ENCODE results near the gene CYTH3.
A peak's percentile ranks its signal among the peaks of the same experiment; 100 is the strongest.

The CYTH3 gene

DNA sequence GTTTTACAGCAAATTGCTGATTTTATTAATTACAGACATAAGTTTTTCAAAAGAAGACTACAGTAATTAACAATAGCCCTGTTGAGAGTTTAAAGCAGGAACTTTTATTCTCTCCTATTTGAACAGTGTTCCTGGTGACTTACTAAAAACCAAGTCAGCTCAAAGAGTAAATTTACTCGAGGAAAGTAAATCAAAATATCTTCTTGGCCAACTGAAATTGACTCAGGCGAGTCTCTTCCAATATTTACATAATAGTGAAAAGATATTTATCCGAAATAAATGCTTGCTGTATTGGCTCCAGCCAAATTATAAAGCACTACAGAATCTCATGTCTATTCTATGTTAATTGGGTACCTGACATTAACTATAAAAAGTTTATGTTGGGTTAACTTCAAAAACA lies 13.2 kb downstream of the CYTH3 start:
- DNase-seq (ENCODE audit: low read depth, low spot score), result no peak
- no peak overlapping the region for H3K27ac ChIP-seq

DNA sequence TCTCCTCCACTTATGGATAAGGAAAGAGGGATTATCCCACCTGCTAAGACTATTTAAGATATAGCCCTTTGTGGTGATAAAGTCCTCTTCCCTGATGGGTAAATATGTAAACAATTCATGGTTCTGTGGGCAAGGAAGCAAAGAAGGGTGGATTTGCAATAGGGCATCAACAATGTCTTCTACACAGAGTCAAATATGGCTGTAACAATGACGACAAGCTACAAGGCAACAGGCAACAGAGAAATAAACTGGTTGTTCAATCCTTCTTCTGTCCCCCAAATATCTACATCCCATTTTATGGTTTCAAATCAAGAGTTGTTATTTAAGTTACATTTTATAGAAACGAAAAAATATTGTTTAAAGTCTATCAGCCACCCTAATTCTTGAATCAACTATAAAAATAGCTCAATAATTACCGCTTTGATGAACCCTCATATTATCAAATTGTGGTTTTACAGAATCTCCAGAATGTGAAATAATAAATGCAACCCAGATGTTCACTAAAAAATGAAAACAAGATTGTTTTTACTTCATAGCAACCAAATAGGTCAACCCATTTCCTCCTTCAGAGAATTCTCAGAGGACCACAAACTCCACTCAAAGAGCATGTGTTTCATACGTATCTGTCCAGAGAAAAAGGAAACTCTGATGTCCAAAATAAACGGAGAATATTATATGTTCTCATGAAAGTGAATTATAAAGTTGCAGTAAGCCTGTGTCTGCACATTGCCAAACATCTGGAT lies 13.8 kb downstream of the CYTH3 start:
- H3K27ac ChIP-seq, result no peak overlapping the region
- no peak for DNase-seq (ENCODE audit: low read depth, low spot score)

DNA sequence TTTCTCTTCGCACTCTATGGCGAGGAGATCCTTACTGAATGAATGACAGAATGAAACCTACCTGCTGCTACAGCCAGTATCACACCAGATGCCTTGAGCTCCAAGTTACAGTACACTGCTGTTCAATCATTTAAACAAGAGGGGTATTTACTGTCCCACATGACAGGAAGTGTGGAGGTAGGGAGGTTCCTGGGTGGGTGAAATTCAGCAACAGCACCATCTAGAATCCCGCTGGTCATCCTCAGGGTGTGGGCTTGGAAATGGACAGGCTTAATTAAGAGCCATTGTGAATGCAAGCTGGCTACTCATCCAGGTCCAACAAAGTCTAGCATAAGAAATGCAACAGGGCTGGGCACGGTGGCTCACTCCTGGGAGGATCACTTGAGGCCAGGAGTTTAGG lies 14.7 kb downstream of the CYTH3 start:
- no peak overlapping the region for H3K27ac ChIP-seq
- no peak for DNase-seq (ENCODE audit: low read depth, low spot score)

DNA sequence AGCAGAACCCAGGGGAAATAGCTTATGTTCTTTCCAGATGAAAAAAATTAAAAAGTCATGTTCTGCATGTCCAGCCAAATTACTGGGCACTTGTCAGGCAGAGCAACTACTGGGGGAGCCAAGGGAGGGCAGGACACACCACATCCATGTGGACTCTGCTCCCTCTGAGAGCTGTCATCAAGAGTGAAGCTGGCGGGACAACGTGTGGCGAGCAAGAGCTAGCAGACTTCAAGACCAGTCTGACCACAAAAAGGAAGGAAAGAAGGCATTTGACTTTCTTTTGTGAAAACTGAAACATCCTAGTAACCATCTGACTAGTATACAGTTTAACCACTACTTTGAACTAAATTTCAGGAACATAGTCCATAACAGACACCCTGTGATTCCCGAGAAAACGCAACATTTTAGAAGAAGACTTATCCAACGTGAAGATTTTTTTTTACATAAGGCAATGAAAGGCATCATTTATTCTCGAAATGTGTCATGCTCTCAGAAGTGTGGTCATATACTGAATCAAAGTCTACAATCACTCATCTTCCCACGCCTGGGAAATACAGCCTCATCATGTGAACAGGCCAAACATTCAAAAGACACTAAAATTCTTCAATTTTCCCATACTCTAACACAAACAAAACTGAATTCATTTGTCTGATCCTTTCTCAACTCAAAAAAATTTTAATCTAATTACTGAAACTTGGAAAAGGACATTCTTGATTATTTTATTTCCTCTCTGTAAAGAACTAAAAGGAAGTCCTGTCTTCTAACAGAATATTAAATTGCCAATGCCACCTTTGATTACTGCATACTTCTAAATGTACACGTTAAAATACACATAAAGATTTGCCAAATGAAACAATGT lies 15.5 kb downstream of the CYTH3 start:
- no peak overlapping the region for H3K27ac ChIP-seq
- DNase-seq (ENCODE audit: low read depth, low spot score), result no peak

DNA sequence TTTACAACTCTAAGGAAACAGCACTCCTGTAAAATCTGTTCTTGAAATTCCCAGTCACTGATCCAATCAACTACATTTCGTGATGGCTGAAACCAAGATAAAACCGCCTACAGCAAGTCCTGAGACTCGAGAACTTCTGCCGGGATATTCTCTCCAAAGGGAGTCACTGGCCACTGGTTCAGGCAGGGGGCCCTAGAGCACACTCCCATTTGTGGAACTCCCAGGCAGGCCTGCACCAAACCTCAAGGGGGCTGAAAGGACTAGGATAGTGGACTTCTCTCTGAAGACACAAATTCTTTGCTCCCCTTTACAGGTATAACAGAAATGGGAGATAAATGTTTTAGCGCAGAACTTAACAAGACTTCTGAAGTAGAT lies 16.3 kb downstream of the CYTH3 start:
- H3K27ac ChIP-seq, result no peak overlapping the region
- no peak for DNase-seq (ENCODE audit: low read depth, low spot score)

DNA sequence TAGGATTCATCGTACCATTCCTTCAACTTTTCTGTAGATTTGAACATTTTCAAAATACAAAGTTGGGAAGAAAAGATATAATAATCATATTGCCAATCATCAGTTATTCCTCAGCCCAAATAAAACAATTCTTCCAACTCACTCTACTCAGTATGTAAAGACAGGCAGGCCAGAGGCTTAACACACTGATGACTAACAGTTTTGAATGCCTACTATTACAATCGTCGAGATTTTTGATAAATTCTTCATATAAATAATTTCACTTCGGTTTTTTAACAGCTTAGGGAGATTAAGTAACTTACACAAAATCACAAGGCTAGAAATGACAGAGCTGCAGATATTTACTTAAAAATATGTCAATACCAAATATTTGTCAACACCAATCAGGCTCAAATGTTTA lies 17.6 kb downstream of the CYTH3 start:
- H3K27ac ChIP-seq, result no peak overlapping the region
- no peak for DNase-seq (ENCODE audit: low read depth, low spot score)

DNA sequence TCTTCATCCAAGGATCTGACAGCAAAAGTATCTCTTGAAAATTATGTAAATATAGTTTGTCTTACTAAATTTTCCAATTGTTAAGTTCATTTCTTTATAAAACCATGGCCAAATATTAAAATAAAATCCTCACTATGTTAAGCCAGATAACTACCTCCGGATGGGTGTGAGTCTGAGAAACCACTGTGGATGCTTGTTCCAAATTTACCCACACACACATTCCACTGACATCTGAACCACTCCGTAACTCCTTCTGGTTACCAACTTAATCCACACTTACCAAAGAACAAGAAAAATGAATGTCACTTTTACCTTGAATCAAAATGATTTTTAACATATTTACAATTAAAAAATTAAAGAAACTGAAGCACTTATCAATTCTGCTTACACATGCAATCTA lies 19.7 kb downstream of the CYTH3 start:
- peak overlapping the region; percentile 14 for H3K27ac ChIP-seq
- DNase-seq (ENCODE audit: low read depth, low spot score), result no peak

DNA sequence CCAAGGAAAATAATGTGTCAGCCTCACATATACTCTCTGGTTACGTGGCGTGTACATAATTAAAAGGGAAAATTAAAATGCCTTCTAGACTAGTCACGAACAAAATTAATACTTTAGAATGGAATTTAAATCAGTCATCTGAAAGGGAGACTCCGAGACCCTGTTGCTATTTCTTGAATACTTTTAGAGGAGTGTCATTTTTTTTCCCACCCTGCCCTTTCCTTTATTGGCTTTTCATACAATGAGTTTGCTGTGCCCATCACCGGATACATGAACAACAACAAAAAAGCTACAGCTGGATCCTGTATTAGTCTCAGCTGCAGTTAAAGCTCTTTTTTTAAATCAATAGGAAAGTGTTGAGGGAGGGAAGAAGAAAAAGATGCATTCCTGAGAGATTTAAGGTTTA lies 20.1 kb downstream of the CYTH3 start:
- DNase-seq (ENCODE audit: low read depth, low spot score), result no peak
- peak overlapping the region; percentile 14 for H3K27ac ChIP-seq

DNA sequence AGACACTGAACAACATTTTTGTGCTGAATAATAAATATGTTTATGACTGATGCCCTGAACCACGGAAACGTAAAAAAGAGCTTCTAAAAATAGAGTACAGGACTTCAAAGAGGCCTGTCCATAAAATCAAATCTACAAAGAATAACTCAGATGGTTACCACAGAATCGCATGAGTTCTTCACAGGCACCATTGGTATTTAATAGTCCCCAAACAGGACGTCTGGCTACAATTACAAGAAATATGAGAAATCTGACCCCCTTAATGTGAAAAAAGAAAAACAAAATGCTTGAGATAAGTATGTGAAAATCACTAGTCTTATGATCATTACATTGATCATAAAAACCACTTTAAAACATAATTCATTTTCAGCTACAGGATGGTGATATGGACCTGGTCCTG lies 20.8 kb downstream of the CYTH3 start:
- DNase-seq (ENCODE audit: low read depth, low spot score), result no peak

DNA sequence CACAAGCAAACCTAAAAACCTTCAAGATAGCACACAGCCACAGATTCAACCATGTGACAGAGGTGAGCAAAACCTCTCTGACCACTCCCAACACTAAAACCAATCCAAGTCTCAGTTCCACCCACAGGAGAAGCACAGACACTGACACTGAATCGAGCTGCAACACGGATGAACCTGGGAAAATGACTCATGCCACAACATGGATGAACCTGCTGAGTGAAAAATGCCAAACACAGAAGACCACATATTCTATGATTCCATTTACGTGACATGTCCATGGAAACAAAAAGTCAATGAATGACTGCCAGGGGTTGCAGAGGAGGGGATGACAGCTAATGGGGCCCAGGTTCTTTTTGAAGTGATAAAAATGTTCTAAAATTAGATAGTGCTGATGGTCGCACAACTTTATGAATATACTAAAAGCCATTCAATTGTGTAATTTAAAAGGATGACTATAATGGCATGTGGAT lies 22.0 kb downstream of the CYTH3 start:
- DNase-seq (ENCODE audit: low read depth, low spot score), result peak; percentile 70
- peak overlapping the region; percentile 31 for H3K27ac ChIP-seq

More for the DNA sequence above, 20.8 kb downstream of the CYTH3 start:
- H3K27ac ChIP-seq, result peak overlapping the region; percentile 14

DNA sequence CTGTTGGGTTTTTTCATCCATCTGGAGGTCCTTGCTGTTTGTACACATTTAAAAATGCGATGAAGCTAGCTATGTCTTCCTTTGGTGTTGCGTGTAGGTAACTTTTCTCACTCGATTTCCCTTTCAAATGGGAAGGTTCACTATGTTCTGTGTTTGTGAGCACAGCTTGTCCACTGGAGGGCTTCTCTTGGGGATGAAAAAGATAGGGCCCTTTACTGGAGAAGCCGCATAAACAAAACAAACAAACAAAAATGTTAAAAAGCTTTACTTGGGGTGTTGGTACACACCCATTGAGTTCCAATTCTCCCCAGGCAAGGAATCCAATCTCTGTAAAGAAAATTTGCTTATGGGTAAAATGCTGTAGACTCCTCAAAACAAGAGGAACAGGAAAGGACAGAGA lies 23.4 kb downstream of the CYTH3 start:
- no peak overlapping the region for H3K27ac ChIP-seq

DNA sequence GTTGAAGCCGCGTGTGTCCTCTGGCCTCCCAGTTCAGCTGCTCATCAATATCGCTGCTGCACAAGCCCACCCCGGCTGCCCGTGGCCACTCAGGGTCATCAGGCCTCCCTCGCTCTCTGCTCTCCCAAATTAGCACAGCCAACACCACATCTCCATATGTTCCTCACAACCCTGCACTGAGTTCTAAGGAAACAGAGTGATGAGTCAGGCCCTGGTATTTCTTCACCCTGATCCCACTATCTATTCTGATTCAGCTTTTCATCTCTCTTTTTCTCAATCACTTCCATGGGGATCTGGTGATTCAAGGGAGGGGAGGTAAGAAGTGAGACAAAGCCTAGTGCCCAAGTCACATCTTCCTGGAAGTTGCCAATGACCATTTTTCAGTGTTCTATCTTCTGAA lies 23.8 kb downstream of the CYTH3 start:
- no peak for DNase-seq (ENCODE audit: low read depth, low spot score)

More for the DNA sequence above, 23.4 kb downstream of the CYTH3 start:
- DNase-seq (ENCODE audit: low read depth, low spot score), result no peak

DNA sequence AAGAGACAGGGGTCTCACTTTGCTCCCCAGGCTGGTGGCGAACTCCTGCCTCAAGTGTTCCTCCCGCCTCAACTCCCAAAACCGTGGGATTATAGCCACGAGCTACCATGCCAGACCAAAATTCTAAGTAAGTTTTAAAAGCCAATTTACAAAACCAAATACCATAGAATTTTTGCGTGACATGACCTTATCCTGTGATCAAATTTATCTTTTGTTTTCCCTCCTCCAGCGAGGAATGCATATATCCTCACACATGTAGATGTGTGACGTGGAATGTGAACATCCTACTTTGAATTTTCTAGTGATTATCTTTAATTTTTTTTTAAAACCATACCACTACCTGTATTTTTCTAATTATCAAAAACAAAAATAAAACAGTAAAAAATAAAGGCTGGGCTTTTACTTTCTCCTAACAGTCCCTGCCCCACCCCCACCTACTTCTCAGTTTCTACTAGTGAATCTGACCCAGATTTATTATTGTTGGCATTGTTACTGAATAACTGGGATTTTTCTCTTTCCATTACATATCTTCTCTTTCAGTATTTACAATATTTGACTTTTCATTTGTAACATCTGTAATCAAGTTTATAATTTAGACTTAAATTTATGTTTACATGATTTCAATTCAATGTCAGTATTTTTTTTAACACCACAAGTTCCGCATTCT lies 26.0 kb downstream of the CYTH3 start:
- H3K27ac ChIP-seq, result no peak overlapping the region
- no peak for DNase-seq (ENCODE audit: low read depth, low spot score)

More for the DNA sequence above, 23.8 kb downstream of the CYTH3 start:
- no peak overlapping the region for H3K27ac ChIP-seq

DNA sequence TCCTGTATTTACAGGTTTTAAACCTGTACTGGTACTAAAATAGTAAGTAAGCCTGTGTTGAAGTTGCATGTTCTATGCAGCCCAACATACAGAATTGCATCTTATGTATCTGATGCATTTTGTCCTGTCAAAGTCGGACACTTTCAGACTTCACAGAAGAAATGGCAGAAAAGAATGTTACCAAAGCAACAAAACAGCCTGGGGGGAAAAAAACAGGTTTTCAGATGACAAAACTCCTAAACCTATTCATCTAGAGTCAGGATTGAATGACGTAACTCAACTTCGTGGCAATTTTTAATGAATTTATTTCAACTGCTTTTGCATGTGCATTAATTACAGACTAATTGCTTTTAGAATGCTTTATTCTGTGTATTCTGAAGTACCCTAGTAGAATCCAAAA lies 28.4 kb downstream of the CYTH3 start:
- no peak for DNase-seq (ENCODE audit: low read depth, low spot score)
- no peak overlapping the region for H3K27ac ChIP-seq

DNA sequence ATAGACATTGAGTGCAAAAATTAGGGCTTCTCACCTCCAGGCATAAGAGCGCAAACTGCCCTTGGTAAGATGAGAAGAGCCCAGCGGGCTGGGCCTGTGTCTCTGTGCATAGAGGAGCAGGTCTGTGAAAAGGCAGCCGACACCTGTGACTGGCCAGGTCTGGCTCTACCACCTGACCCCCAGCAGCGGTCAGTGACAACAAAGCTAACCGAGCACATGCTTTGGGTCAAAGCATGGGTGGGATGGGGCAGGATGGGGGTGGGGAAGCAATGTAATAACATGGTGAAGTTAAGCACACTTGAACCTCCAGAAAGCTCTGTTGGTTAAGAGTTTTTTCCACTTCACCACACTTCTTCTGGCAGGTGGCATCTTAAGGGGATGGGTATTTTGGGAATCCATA lies 29.3 kb downstream of the CYTH3 start:
- no peak overlapping the region for H3K27ac ChIP-seq
- no peak for DNase-seq (ENCODE audit: low read depth, low spot score)

DNA sequence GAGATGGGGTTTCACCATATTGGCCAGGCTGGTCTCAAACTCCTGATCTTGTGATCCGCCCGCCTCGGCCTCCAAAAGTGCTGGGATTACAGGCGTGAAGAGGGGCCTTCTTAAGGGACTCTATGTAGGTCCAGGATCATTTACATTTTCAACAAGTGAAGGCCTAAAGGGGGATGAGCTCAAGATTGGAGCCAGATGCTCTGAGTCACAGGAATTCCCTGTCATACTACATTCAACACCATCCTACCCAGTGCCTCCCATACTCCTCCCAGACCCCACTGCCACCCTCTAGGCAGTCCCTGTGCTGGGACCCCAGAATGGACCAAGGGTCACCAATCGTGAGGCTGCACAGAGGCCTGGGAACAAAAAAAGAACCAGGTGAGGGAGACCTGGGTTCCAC lies 29.9 kb downstream of the CYTH3 start:
- no peak overlapping the region for H3K27ac ChIP-seq

DNA sequence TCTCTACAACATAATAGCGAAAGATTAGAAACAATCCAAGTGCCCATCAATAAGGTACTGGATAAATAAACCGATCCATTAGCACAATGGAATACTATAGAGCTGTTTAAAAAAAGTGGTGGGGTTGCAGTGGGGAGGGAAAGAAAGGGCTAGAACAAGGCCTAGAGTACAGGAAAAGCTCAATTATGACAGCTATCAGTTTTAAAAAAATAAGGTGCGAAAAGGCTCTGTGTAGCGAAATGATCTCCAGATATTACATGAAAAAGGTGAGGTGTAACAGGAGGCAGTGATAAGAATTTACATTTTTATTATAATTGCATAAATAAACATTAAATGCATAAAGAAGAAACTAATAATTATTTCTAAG lies 30.8 kb downstream of the CYTH3 start:
- no peak overlapping the region for H3K27ac ChIP-seq
- no peak for DNase-seq (ENCODE audit: low read depth, low spot score)

More for the DNA sequence above, 29.9 kb downstream of the CYTH3 start:
- no peak for DNase-seq (ENCODE audit: low read depth, low spot score)

DNA sequence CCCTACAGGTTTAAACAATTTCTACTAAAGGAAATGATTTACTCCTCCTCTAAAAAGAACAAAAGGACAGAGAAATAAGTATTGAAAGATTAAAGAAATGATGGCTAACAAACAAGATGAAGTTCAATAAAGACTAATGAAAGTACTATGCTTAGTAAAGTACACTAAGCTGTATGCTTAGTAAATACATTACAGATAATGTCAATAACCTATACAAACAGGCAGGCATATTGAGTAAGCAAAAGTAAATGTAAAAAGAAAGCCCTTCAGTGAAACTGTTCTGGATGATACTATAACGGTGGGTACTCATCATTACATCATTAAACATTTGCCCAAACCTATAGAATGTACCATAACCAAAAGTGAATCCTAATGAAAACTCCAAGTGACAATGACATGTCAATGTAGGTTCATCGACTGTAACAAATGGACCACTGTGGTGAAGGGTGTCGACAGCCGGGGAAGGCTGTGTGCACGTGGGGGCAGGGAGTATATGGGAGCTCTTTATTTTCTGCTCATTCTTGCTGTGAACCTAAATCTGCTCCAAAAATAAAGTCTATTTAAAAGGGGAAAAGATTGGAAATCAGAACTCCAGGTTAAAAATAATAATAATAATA lies 34.0 kb downstream of the CYTH3 start:
- no peak overlapping the region for H3K27ac ChIP-seq
- DNase-seq (ENCODE audit: low read depth, low spot score), result no peak

DNA sequence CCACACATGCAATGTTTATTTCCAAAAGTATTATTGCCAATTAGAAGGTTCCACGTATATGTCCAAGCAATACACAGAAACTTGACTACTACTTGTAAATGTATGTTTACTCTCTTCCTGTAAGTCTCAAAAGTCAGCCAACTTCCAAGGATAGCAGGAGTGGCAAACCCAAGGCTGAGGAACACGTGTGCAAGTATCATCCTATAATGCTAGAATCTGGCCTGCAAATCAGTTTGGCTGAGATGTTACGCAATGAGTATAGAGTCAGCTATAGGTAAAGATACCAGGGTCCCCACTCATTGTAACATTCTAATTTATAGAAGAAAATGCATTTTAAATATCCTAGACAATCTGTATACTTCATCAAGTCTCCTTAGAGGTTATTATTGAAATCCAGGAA lies 34.7 kb downstream of the CYTH3 start:
- no peak for DNase-seq (ENCODE audit: low read depth, low spot score)

DNA sequence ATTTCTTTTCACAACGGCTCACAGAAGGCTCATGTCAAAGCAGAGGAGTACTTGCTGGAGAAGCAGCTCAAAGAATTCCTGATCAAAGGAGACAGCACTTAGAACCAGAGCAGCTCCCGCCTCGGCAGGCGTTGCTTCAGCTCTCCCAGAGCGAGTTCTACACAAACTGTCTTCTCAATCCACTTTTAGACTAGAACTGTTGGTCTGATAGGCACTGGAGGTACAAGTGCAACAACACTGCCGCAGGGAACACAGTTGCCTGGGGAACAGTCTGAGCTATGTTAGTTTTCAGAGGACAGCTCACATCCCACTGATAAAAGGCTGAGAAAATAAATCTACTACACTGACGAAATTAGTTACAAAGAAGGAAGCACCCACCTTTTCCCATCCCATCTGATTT lies 35.4 kb downstream of the CYTH3 start:
- H3K27ac ChIP-seq, result no peak overlapping the region
- DNase-seq (ENCODE audit: low read depth, low spot score), result no peak

More for the DNA sequence above, 34.7 kb downstream of the CYTH3 start:
- no peak overlapping the region for H3K27ac ChIP-seq
